H4 (cell line): Measurements from ENCODE around the gene SPSB1. TPM values are rescaled to one million over a fixed set of nuclear protein-coding genes. Genes with fewer than 3 reads are reported as not detected.

Experiments used
- DNase-seq: peaks from one replicate; pipeline ENCODE4 v3.0.0-alpha.2; 2015; ENCODE audit warnings: low spot score
- total RNA-seq: library from RNA; depleted of rRNA; stranded (reverse); fragments of >200 nt; shearing (Covaris generic); gene quantifications from 2 replicates; pipeline ENCODE4 v1.2.3, GENCODE V29; 2014

The SPSB1 gene
- total RNA-seq, 1 experiment from 2014 or later: 12.2 TPM

DNA sequence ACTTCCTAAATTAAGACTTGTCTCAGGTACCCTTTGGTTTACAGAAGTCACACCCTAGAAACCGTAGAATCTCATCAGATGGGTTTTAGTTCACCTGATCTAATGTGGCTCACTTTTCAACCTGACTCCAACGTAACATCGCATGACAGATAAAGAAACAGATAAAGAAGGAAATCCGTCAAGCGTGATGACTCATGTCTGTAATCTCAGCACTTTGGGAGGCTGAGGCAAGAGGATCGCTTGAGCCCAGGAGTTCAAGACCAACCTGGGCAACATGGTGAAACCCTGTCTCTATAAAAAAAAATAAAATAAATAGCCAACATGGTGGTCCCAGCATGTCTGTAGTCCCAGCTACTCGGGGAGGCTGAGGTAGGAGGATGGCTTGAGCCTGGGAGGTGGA lies 97.3 kb downstream of the SPSB1 start:
- DNase-seq: no peak

GRCh38 chr1:9391620-9392019 lies 98.9 kb downstream of the SPSB1 start:
- DNase-seq: no peak

GRCh38 chr1:9394010-9394409 lies 101.3 kb downstream of the SPSB1 start:
- DNase-seq: no peak

- DNase-seq: no peak
These were observed 102.3 kb downstream of the SPSB1 start for GRCh38 chr1:9395018-9395417.

DNA sequence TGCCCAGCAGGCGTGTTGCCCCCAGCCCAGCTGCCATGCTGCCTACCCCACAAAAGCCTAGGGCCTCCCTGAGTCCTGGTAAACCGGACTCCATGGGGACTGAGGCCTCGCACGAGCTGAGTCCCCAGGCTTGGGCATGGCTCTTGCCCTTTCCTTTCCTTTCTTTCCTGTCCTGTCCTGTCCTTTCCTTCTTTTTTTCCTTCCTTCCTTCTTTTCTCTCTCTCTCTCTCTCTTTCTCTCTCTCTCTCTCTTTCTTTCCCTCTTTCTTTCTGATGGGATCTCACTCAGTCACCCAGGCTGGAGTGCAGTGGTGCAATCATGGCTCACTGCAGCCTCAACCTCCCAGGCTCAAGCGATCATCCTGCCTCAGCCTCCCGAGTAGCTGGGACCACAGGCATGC lies 104.4 kb downstream of the SPSB1 start:
- DNase-seq: no peak

DNA sequence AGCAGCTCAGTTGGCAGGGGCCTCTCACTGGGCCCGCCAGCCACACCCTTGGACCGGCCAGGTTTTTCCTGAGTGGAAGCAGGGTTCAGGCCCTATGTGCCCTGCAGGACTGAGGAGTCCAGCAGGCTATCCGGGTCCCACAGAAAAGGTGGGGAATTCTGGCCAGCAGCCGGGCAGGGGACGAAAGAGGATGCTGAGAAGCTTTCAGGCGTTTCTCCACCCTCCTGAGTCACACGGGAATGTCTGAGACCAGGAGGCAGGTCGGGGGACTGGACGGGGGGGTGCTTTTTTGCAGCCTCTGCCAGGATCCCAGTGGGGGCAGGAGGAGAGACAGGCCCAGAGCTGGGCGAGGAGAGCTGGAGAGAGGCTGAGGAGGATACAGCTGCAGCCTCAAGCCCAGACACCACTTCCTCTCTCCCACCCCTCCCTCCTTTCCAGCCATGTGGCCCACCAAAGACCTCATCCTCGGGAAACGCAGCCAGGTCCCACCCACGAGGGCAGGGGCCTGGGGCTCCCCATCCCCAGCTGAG lies 105.4 kb downstream of the SPSB1 start:
- no peak for DNase-seq

DNA sequence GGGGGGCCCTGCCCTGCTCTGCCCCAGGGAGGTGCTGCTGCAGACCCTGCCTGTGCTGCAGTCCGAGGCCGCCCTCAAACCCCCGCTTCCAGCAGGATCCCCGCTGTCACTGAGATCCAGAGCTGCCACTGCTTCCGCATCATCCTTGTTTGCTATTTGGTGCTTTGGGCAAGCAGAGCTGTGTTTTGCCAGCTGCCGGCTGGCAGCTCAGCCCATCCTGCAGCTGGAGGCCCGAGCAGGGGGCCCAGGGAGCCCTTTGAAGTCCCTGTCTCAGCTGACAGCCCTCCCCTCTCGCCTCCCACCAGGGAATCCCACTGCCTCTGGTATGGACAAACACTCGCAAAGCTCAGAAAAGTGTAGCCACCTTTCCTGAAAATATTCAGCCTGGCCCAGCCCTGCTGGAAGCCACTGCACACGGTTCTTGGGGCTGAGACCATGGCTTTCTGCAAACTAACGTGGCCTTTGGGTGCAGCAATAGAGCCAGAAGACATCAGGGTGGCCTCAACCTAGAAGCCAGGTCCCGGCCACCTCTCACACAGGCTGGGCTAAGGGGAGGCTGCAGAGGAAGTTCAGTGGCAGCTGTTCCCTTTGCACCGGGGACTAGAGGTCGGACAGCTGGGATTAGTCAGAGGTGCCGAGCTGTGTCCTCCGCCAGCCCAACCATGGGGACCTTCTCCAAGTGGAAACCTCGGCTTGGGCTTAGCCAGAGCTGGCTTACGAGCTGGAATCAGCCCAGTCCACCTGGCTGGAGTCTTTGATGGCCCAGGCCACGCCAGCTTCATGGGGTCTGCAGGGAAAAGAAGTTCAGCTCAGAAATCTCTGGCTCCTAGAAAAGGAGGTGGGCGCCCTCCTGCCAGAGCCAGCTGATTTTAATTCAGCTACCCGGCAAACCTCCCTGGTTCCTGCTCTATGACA lies 107.1 kb downstream of the SPSB1 start:
- DNase-seq: no peak

- DNase-seq: no peak
These were observed 107.9 kb downstream of the SPSB1 start for GRCh38 chr1:9400425-9401079.

GRCh38 chr1:9401080-9401453 lies 108.4 kb downstream of the SPSB1 start:
- DNase-seq: no peak

DNA sequence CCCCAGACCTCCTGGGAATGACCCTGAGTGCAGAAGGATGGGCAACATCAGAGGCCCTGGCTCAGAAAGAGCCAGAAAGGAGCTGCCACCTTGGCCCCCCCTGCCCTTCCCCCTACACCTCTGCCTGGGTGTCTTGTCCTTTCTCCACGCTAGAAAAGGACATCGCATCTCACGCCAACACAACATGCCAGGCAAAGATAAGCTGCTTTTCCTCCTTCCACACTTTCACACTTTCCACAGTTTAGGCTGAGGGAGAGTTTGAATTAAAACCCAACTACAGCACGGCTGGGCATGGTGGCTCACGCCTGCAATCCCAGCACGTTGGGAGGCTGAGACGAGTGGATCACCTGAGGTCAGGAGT lies 109.5 kb downstream of the SPSB1 start:
- no peak for DNase-seq

- no peak for DNase-seq
These were observed 110.1 kb downstream of the SPSB1 start for GRCh38 chr1:9402717-9403225.

DNA sequence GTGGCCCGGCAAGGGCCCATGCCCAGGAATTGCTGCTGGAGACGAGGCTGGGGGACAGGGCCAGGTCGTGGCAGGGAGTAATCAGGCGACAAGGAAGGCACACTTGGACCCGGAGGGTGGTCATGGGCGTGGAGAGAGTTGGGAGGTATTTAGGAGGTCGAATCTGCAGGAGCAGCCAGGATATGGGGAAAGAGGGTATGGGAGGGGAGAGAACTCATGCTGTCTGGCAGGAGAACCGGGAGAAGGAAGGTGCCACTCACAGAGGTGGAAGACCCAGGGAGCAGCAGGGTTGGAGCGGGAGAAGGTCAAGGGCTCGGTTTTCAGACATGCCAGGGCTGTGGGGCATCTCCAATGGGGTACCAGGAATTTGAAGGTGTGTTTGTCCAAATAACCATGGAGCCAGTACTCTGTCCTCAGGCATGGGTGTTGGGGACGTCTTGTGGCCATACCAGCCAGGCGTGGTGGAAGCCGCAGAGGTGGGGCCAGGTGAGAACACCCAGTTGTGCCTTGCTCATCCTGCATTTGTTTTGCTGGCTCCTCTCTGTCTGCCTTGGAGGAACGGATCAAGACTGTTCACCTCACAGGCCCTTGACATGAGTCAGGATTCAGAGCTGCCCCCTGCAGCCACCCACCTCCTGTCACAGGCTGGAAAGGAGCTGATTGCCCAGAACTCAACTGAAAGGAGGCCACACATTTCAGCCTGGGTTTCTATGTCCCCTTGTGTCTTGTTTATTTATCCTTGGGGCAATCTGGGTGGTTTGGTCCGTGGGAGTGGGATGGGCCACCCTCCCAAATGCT lies 111.6 kb downstream of the SPSB1 start:
- DNase-seq: no peak

DNA sequence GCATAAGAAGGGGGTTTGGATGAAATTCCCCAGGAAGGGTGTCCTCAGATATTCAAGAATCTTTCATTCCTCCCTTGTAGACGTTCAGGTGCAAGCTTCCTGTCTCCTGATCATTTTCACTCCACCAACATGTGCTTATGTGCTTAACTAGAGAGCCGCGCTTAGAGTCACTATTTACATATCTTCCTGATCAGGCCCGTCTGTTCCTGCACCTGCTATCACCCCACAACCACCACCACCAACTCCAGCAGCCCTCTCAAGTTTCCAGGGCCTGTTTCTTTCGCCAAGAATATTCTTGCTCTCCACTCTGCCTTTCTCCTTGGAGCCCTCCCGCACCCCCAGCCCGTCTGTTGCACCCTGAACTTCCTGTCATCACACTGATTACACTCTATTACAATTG lies 113.4 kb downstream of the SPSB1 start:
- no peak for DNase-seq

GRCh38 chr1:9410737-9411297 lies 118.1 kb downstream of the SPSB1 start:
- peak; percentile 91 for DNase-seq

DNA sequence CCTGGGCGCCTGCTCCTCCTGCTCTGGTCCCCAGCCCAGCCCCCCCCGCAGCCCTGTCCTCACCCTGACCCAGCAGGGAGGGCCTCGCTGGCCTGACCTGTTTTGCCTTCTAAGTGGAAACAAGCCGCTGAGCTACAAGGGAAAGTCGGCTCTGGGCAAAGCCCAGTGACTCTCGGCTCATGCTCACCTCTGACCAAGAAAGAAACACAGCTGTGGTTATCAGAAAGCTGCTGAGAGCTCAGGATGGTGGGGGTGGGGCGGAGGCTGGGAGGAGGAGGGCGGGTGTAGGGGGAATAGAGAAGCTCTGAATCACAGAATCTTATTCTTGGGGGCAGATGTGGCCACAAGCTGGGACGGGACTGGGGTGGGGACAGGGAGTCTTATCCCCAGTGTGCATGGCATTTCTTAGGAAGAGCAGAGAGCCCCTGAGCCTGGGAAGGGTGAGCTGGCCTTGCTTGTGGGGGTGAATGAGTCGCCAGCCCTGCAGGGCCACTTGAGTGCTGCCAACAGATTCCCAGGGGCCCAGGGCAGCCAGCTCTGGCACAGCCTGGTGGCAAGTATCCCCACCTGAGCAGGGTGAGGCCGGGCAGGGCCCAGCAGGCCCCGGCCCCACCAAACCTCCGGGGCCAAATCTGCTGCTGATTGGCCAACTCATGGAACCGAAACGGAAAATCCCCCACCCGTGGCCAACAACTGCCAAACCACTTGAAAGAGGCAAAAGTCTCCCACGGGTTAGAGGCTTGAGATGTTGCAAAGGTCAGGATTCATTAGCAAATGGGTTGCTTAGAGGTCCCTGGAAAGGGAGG lies 120.6 kb downstream of the SPSB1 start:
- DNase-seq: peak; percentile 90

- no peak for DNase-seq
These were observed 121.2 kb downstream of the SPSB1 start for GRCh38 chr1:9413877-9414213.

DNA sequence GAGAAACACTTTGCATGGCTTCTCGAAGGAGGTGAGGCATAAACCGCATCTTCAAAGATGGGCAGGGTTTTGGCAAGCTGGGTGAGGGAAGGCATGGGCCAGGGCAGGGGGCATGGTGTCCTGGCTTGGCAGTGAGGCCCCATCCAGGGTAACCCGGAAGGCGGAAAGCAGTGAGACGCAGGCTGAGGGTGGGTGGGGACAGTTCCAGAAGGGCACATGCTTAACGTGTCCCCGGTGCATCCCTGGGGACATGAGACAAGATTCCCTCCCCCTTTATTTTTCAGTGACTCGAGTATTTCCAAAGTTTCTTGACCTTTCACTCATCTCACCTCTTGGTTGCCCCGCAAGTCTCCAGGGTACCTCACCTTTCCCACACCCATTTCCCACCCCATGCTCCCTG lies 123.8 kb downstream of the SPSB1 start:
- DNase-seq: no peak

- no peak for DNase-seq
These were observed 124.3 kb downstream of the SPSB1 start for GRCh38 chr1:9416918-9417500.

DNA sequence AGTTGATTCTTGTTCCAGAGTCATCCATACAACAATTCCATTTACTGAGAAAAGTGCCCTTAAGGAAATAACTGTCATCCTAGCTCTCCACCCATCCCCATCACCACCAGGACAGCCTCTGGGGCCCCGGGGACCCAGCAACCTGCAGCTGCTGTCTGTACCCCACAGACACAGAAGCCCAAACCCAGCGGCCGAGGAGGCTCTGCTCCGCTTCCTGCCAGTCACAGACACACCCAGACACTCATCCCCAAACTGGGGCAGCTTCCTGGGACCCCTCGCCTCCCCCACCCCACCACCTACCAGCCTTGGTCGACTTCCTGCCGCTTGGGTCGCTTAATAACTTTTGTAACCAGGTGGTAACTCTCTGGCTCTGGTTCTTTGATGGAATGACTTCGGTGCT lies 125.0 kb downstream of the SPSB1 start:
- DNase-seq: no peak

DNA sequence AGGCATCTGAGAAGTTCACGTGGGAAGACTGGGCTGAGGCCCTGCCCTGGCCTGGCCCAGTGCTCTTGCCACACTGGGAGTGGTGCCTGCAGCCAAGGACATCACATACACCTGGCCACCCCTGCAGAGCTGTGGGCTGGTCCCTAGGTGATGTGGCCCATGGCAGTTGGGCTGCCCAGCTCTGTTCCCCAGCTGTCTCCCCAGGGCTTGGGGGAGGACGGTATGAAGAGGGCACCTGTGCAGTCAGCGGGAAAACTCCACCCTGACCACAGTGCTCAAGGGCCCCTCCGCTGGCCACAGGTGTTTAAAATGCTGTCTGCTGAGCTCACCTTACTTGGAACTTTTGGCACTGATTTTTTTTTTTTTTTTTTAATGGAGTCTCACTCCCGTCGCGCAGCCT lies 126.2 kb downstream of the SPSB1 start:
- no peak for DNase-seq
